Dermis blood vessel endothelial cell (primary cell): ENCODE results near the gene UVSSA. TPM values are rescaled to one million over a fixed set of nuclear protein-coding genes. Genes with fewer than 3 reads are reported as not detected.

Experiments used
- total RNA-seq: library from RNA; depleted of rRNA; stranded (reverse); fragments of >200 nt; gene quantifications from 2 replicates; pipeline ENCODE4 v1.2.3, GENCODE V29; 2014

The UVSSA gene
- total RNA-seq, 1 donor from 2014 or later, result 6.1 TPM

Other genes starting within 250 kb of the UVSSA start
- 0.85 and 1.1 TPM in 2 replicates for gene RNF212, start 233.6 kb upstream of the UVSSA start, total RNA-seq
- 0.65 and 1.5 TPM in 2 replicates for gene SPON2, start 174.6 kb upstream of the UVSSA start, total RNA-seq
- gene CTBP1, start 98.1 kb upstream of the UVSSA start, total RNA-seq, result 268 and 424 TPM in 2 replicates
- 74.4 and 75.9 TPM in 2 replicates for gene MAEA, start 57.3 kb upstream of the UVSSA start, total RNA-seq
- gene NKX1-1, start 59.2 kb downstream of the UVSSA start, total RNA-seq, result not detected in 2 replicates